Middle frontal gyrus (tissue), 1 donor: Measurements from ENCODE around the gene DPM3.
A peak's percentile ranks its signal among the peaks of the same experiment; 100 is the strongest.
"Not testable (repeated sequence)": the region's sequence is repeated elsewhere in the genome, so short reads cannot be mapped to it uniquely, and the experiment has no call there.

Source experiments
- DNase-seq: peaks from one replicate; pipeline ENCODE4 v3.0.0-alpha.2; 2015; ENCODE audit warnings: low spot score; ENCODE audit errors: extremely low spot score

The DPM3 gene

DNA sequence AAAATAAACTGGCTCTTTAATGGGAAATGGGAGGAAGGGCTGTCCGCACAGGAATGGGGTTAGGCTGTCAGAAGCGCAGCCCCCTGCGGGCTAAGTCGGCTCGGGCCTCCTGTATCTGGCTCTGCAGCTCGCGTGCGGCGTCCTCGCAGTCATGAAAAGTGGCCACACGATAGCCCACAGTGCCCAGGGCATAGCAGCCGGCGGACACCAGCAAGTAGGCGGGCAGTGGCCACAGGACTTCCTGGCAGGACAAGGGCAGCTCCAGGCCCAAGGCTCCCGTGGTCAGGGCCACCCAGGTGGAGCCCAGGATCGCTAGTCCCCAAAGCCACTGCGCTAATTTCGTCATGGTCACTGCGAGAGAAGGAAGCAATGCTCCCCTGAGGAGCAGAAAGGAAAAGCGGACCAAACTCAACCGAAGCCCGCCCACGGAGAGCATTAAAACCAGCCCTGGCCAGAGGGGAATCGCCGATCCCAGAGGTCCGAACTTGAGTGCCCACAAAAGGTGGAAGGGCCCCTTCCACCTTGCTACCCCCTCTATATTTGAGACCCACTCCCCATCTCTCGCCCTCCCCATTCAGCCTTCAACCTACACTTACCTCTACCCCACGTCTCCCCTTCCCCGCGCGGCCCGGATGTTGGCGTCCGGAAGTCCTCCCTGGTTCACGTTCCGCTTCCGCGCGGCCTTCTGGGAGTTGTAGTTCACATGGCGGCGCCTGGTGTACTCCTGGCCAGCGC is at the start of gene DPM3:
Gene DPM3 (minus strand): TSS at position 637 of the 735 bp plus-strand sequence. CDS start 291 bp downstream, at position 346.
- peak; percentile 83 for DNase-seq

DNA sequence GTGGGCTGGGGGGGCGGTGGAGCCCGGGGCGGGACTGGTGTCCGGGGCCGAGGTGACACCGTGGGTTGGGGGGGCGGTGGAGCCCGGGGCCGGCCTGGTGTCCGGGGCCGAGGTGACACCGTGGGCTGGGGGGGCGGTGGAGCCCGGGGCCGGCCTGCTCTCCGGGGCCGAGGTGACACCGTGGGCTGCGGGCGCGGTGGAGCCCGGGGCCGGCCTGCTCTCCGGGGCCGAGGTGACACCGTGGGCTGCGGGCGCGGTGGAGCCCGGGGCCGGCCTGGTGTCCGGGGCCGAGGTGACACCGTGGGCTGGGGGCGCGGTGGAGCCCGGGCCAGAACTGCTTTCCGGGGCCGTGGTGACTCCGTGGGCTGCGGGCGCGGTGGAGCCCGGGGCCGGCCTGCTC is 49.6 kb upstream of the DPM3 start:
- not testable (repeated sequence) for DNase-seq

DNA sequence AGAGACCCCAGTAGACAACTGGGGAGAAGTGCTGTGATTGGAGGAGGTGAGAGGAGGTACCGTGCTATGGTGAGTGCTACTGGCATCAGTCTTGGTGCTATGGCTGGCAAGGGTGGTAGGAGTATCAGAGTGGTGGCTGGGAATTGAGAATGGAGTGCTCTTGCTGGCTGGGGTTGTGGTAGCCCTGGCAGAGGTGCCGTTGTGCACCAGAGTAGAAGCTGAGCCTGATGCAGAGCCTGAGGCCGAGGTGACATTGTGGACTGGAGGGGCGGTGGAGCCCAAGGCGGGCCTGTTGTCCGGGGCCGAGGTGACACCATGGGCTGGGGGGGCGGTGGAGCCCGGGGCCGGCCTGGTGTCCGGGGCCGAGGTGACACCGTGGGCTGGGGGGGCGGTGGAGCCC is 47.9 kb upstream of the DPM3 start:
- no peak for DNase-seq

GRCh38 chr1:155187456-155187891 is 47.1 kb upstream of the DPM3 start:
- DNase-seq = no peak

DNA sequence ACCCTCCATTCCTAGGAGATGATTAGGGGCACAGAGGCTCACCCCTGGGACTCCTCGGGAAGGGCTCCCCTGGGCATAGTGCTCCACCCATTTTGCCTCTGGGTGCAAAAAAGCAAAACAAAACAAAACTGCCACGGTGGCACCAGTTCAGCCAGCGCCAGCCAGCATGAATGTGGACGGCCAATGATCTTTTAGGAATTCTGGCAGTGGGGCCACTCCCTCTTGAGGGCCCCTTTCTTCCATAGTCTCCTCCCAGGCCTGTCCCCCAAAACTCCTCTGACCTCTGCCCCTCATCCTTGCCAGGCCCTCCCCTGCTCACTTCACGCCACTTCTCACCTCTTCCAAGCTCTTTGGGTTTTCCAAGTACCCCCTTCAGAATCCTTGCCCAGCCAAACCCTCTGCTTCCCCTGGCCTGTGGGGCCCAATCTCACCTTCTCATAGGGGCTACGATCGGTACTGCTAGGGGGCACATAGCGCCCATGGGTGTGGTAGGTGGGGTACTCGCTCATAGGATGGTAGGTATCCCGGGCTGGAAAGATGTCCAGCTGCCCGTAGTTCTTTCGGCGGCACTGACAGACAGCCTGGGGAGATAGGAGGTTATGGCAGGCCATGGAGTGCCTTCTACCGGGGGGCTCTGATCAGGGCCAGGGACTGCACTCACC is 46.6 kb upstream of the DPM3 start:
- no peak for DNase-seq

GRCh38 chr1:155186067-155186793 is 45.9 kb upstream of the DPM3 start:
- no peak for DNase-seq

- DNase-seq = no peak
Observed at GRCh38 chr1:155185783-155186066, 45.4 kb upstream of the DPM3 start.

- no peak for DNase-seq
Observed at GRCh38 chr1:155184835-155185782, 44.8 kb upstream of the DPM3 start.

- no peak for DNase-seq
Observed at GRCh38 chr1:155184351-155184811, 44.0 kb upstream of the DPM3 start.

DNA sequence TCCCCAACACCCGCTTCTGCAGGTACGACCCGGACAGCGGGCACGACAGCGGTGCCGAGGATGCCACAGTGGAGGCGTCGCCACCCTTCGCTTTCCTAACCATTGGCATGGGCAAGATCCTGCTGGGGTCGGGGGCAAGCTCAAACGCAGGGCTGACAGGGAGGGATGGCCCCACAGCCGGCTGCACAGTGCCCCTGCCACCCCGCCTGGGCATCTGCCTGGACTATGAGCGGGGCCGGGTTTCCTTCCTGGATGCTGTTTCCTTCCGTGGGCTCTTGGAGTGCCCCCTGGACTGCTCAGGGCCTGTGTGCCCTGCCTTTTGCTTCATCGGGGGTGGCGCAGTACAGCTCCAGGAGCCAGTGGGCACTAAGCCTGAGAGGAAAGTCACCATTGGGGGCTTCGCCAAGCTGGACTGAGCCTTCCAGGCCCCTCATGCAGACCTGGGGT is 43.5 kb upstream of the DPM3 start:
- DNase-seq = no peak

- no peak for DNase-seq
Observed at GRCh38 chr1:155182052-155182550, 41.8 kb upstream of the DPM3 start.

DNA sequence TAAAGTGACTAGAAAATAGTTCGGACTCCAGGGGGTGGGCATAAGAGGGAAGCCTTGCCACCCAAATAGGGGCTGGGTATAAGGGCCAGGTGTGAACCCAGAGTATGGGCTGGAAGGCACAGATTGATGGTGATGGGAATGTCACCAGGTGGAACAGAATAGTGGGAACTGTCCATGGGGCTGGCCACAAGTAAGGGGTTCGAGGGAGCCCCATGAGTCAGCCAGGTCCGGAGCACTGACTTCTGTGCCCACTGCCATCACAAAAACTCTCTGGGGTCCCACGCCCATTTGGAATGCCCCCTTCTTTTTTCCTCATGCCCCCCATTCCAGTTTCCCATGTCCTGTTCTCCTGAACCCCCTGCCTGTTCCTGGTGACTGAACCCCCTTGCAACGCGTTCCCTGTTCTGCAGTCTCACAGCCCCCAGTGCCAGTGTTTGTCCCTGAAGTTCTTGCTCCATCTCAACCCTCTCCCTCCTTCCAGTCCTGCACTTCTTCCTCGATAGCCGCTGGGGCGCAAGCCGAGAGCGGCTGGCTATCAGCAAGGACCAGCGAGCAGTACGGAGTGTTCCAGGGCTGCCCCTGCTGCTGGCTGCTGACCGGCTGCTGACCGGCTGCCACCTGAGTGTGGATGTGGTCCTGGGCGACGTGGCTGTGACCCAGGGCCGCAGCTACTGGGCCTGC is 41.2 kb upstream of the DPM3 start:
- DNase-seq = no peak

- no peak for DNase-seq
Observed at GRCh38 chr1:155179112-155180031, 39.0 kb upstream of the DPM3 start.

DNA sequence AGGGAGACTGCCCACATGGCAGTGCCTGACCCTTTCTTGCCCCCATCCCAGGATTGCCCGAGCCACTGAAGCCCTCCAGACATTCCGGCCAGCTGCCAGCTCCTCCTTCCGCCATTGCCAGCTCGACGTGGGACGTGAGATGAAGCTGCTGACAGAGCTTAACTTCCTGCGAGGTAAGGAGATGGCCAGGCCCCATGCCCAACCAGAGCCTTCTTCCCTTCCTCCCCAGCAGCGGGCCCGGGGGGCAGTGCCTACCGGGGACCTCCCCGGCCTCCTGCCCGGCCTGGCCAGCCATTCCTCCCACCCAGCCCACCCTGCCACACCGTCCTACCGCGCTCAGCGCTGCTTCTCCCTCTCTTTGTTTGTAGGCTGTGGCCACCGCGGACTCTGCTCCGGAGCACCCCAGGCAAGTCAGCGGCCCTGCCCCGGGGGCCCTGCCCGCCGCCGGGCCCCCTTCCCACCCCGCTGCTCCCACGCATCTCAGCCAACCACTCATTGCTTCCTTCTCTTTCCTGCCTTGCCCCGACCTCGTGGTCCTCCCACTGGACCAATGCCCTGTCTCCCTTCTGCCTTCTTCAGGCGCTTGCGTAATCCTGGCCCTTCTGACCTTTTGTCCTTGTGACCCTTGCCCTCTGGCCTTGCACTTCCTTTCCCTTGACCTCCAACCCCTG is 38.2 kb upstream of the DPM3 start:
- DNase-seq = no peak

DNA sequence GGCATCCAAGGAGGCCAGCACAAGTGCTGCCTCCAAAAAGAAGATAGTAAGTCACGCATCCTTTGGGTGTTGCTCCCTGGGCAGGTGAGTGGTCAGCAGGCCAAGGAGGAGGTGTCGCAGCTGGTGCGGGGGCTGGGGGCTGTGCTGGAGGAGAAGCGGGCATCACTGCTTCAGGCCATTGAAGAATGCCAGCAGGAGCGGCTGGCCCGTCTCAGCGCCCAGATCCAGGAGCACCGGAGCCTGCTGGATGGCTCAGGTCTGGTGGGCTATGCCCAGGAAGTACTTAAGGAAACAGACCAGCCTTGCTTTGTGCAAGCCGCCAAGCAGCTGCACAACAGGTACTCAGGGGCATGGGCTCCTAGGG is 37.6 kb upstream of the DPM3 start:
- no peak for DNase-seq

DNA sequence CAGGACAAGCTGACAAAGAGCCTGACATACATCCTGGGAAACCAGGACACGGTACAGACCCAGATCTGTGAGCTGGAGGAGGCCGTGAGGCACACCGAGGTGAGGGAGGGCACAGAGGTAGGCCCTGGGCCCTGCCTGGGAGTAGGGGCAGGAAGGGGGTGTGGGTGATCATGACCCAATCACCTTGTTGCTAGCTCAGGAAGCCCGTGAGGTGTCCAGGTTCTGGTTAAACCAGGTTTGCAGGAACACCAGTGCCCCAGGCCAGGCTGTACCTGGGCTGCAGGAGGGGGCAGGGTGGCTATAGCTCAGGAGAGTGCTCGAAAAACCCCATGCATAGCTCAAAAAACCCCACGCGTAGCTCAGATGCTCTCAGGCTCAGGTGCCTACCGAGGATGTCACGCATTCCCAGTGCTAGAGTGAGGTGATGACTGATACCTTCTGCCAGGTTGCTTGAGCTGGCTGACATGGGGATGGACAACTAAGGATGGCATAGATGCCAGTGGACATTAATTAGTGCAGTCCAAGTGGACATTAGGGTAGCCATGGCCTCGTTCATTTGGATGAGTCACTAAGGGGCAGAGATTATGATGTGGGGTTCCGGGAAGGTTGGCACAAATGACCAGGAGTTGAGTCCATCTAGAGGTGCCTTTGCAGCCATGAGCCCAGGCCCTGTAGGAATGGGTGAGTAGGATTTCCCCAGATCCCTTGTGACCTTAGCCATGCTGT is 37.0 kb upstream of the DPM3 start:
- DNase-seq = no peak

DNA sequence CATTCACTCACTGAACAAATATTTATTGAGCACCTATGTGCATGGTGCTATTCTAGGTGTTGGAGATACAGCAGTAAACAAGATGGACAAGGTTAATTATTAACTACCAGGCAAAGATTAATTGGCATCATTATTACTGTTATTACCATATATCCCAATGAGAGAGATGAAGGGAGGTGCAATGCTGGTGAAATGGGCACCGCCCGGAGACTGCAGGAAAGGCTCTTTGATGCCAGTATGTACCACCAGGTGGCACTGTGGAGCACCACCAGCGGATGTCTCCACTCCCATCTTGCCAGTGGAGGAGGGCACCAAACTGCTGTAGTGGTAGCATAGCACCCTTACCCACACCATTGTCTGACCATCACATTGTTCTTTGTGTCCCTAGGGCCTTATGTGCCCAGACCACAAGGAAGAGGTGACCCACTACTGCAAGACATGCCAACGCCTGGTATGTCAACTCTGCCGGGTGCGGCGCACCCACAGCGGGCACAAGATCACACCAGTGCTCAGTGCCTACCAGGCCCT is 36.3 kb upstream of the DPM3 start:
- DNase-seq = peak; percentile 79

DNA sequence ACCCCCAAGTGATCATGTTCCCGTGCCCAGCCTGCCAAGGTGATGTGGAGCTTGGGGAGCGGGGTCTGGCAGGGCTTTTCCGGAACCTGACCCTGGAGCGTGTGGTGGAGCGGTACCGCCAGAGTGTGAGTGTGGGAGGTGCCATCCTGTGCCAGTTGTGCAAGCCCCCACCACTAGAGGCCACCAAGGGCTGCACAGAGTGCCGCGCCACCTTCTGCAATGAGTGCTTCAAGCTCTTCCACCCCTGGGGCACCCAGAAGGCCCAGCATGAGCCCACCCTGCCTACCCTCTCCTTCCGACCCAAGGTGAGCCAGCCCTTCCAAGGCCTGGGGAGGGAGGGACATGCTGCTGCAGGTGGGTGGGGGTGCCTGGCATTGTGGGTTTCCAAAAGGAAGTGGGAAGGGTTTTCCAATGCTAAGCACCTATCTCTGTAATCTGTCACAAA is 35.6 kb upstream of the DPM3 start:
- DNase-seq = no peak
